GM10248 (cell line): ENCODE data around the gene FCMR.

Experiments used
- CTCF ChIA-PET: fragments of 300-600 bp; sonication (Branson Sonifier 250); formaldehyde crosslinking; extraction: SDS; loops from one replicate; lab custom pipeline; 2021; ENCODE audit warnings: antibody characterized with exemption; lab: Yijun Ruan, JAX
- POLR2A ChIA-PET: fragments of 350-650 bp; sonication (Branson Sonifier 250); formaldehyde crosslinking; extraction: SDS; loops from one replicate; lab custom pipeline; 2020; ENCODE audit warnings: antibody characterized with exemption; lab: Yijun Ruan, JAX
- DNase-seq: peaks from one replicate; pipeline ENCODE4 v3.0.0; 2012; ENCODE audit errors: extremely low spot score
- CTCF ChIP-seq: IDR thresholded peaks from 2 replicates; pipeline ENCODE4 v1.5.1; 2012; ENCODE audit warnings: mild to moderate bottlenecking, low read depth; ENCODE audit errors: extremely low read depth, missing control alignments, control extremely low read depth

The FCMR gene, protein sequence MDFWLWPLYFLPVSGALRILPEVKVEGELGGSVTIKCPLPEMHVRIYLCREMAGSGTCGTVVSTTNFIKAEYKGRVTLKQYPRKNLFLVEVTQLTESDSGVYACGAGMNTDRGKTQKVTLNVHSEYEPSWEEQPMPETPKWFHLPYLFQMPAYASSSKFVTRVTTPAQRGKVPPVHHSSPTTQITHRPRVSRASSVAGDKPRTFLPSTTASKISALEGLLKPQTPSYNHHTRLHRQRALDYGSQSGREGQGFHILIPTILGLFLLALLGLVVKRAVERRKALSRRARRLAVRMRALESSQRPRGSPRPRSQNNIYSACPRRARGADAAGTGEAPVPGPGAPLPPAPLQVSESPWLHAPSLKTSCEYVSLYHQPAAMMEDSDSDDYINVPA

DNA sequence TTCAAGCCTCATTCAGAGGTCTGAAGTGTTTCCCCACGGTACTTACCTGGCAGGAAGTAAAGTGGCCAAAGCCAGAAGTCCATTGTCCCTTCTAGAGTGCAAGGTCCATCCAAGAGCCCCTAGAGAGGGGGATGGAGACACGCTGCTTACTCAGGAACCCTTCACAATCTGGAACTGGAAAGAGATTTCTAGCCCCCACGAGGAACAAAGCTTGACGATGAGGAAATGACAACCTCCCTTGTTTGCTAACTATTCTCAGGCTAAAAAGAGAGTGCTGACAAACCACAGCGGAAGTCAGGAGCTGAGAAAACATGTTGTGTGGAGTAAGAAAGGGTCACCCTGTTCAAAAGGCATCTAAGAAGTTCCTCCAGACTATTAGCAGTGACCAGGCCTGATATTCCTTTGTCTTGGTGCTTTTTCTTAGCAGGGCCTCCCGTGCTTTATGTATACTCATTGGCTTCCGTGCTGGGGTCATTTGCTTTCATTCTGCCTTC is at the start of gene FCMR:
FCMR (minus strand) TSS at position 170 of the 494 bp plus-strand sequence; CDS start at position 83, 87 bp downstream.
- peak; percentile 52 for DNase-seq
- POLR2A ChIA-PET = interaction anchor here (1.0 to 1.7 kb wide), 3 partner anchors 9 to 12 kb away, joined by 3 read pairs; no protein-coding TSS in a partner anchor
- CTCF ChIA-PET = interaction anchor here (0.8 to 12.9 kb wide), 15 partner anchors 9 to 442 kb away, joined by 3 to 307 read pairs (median 4); partner anchors contain the start of gene EIF2D

GRCh38 chr1:206971029-206971655 is 49.4 kb upstream of the FCMR start:
- ChIA-PET CTCF (interaction anchor here (0.9 to 9.9 kb wide), 14 partner anchors 8 to 311 kb away, joined by 3 to 160 read pairs (median 10); no protein-coding TSS in a partner anchor), POLR2A (interaction anchor here (0.6 kb wide), 1 partner anchor 43 kb away, joined by 3 read pairs; no protein-coding TSS in a partner anchor)
- peak; percentile 37 for DNase-seq
- TF ChIP-seq CTCF = no peak

More for the DNA sequence above, at the start of gene FCMR:
- TF ChIP-seq CTCF = no peak

- no peak for TF ChIP-seq CTCF
- DNase-seq = no peak
- ChIA-PET POLR2A (no interaction called here), CTCF (interaction anchor here (0.9 to 9.9 kb wide), 14 partner anchors 11 to 311 kb away, joined by 3 to 160 read pairs (median 8); no protein-coding TSS in a partner anchor)
These were observed 48.7 kb upstream of the FCMR start, which contains the start of gene FCAMR for GRCh38 chr1:206970446-206970845. TSS of gene FCAMR (minus strand) at chr1:206970460. CDS start at chr1:206970125, 335 bp downstream.

- CTCF ChIA-PET = interaction anchor here (1.3 to 9.9 kb wide), 7 partner anchors 10 to 243 kb away, joined by 3 to 160 read pairs (median 11); no protein-coding TSS in a partner anchor
- no peak for TF ChIP-seq CTCF
- POLR2A ChIA-PET = no interaction called here
- no peak for DNase-seq
These were observed 47.3 kb upstream of the FCMR start for GRCh38 chr1:206969090-206969489.

DNA sequence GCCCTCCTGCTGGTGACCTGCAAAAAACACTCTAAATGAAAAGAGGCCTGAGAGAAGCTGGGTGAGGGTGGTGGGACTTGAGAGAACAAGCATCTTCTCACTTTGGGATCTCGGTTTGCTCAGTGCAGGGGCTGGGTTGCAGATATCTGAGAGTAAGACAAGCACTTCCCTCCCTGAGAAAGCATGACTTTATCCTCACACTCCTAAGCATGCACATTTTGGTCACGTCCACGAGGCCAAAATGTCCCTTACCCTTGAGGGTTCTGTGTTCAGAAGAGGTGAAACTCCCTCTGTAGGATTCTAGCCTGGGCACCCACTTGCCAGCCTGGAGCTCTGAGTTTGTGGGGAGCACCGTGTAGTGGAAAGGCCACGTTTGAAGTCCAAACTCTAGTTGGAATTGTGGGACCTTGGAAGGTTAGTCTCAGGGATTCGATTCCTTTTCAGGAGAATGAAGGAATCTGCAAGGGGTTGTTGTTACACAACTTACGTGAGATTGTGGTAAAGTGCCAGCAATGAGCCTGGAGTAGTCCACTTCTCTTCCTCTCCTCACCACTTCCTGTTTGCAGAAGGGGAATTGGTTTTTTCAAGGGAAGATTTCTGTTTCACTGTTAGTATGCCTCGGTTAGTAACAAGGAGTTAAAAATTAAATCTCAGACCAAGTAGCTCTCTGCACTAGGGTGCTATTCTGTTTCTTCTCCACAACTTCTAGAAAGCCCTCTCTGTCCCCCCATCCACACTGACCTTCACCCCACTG is 45.5 kb upstream of the FCMR start:
- peak; percentile 41 for DNase-seq
- ChIA-PET POLR2A (no interaction called here), CTCF (interaction anchor here (1.0 to 9.9 kb wide), 9 partner anchors 12 to 242 kb away, joined by 3 to 160 read pairs (median 5); partner anchors contain the start of gene IL20)
- TF ChIP-seq CTCF = no peak
